Nephron (organoid): ENCODE measurements around the gene ARMC2.

Source experiments
- H3K27ac Mint-ChIP-seq, 3 experiments: 2 replicates each; pipeline ENCODE4 v1.8.0; 2020; ENCODE audit warnings: mixed read lengths in 3 of 3, mild to moderate bottlenecking in 2 of 3, moderate library complexity in 1 of 3
- H3K27me3 Mint-ChIP-seq: 2 replicates; pipeline ENCODE4 v1.8.0; 2021; ENCODE audit warnings: low read depth, mild to moderate bottlenecking, moderate library complexity, mixed read lengths
- H3K36me3 Mint-ChIP-seq: 2 replicates; pipeline ENCODE4 v1.8.0; 2020; ENCODE audit warnings: low read depth, mixed read lengths
- H3K4me1 Mint-ChIP-seq: 2 replicates; pipeline ENCODE4 v1.8.0; 2020; ENCODE audit warnings: mixed read lengths
- H3K4me3 Mint-ChIP-seq, 3 experiments: 2 replicates each; pipeline ENCODE4 v1.8.0; 2020; ENCODE audit warnings: mild to moderate bottlenecking in 3 of 3, mixed read lengths in 3 of 3, moderate library complexity in 2 of 3
- H3K9me3 Mint-ChIP-seq: 2 replicates; pipeline ENCODE4 v1.8.0; 2020; ENCODE audit warnings: mixed read lengths
- CTCF ChIP-seq, 3 experiments: fragments of 200-600 bp; sonication (generic); IDR thresholded peaks; one replicate each; pipeline ENCODE4 v1.5.0; 2021; ENCODE audit warnings: antibody characterized with exemption in 3 of 3; ENCODE audit not compliant: unreplicated experiment in 3 of 3

ARMC2 gene

GRCh38 chr6:108822401-108822800 lies 25.8 kb upstream of the ARMC2 start:
- peaks cover 32% of the 10 kb centered on the region for H3K9me3 Mint-ChIP-seq
- H3K4me1 Mint-ChIP-seq, result no peaks in the 10 kb centered on the region
- H3K27me3 Mint-ChIP-seq, result peaks cover 1% of the 10 kb centered on the region
- no peak overlapping the region for H3K27ac Mint-ChIP-seq
- TF ChIP-seq CTCF (IDR thresholded peaks at IDR 0.05; ENCODE audit: unreplicated experiment in 3 of 3), result no peak
- no peak overlapping the region for H3K4me3 Mint-ChIP-seq
- peaks cover 24% of the 10 kb centered on the region for H3K36me3 Mint-ChIP-seq

GRCh38 chr6:108825326-108825725 lies 22.9 kb upstream of the ARMC2 start:
- H3K4me3 Mint-ChIP-seq, result no peak overlapping the region
- H3K4me1 Mint-ChIP-seq, result no peaks in the 10 kb centered on the region
- H3K36me3 Mint-ChIP-seq, result peaks cover 11% of the 10 kb centered on the region
- no peaks in the 10 kb centered on the region for H3K27me3 Mint-ChIP-seq
- H3K9me3 Mint-ChIP-seq, result peaks cover 22% of the 10 kb centered on the region
- H3K27ac Mint-ChIP-seq, result no peak overlapping the region
- TF ChIP-seq CTCF (IDR thresholded peaks at IDR 0.05; ENCODE audit: unreplicated experiment in 3 of 3), result no peak

DNA sequence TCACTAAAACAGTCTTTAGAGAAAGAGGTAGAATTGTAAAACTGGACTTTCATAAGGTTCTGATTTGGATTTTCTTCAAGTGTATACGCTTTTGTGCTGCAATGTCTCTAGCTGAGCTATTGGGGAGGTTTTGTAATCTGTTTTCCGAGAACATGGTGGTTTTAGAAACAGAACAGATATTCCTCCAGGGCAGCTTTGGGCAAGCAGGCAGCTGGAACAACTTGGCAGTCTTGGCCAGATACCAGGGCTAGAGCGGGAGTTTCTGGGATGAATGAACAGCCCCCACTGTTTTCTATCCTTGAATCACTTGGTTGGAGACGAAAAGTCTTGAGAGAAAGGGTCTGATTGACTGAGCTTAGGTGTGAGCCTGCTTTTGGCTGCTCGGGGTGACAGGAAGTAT lies 17.1 kb upstream of the ARMC2 start:
- no peak overlapping the region for H3K27ac Mint-ChIP-seq
- H3K36me3 Mint-ChIP-seq, result peaks cover 7% of the 10 kb centered on the region
- peaks cover 16% of the 10 kb centered on the region for H3K9me3 Mint-ChIP-seq
- H3K27me3 Mint-ChIP-seq, result peaks cover 7% of the 10 kb centered on the region
- H3K4me1 Mint-ChIP-seq, result no peaks in the 10 kb centered on the region
- no peak for TF ChIP-seq CTCF (IDR thresholded peaks at IDR 0.05; ENCODE audit: unreplicated experiment in 3 of 3)
- H3K4me3 Mint-ChIP-seq, result no peak overlapping the region

DNA sequence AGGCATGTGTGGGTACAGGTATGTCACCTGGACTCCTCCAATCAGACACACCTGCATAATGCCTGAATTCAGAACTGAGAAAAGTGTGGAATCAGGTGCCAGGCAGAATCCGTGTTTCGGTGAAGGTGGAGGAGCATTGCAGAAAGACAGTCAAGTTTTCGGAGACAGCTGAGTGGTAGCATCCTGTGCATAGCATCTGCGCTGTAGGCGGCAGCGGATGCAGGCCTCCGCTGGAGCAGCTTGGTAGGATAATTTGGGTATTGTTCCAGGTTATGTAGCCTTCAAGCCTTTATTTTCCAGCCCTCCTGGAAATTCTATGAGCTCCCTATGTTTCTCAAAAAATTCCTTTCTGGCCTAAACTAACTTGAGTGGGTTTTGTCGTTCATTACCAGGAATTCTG lies 15.5 kb upstream of the ARMC2 start:
- H3K27me3 Mint-ChIP-seq, result peaks cover 20% of the 10 kb centered on the region
- TF ChIP-seq CTCF (IDR thresholded peaks at IDR 0.05; ENCODE audit: unreplicated experiment in 3 of 3), result no peak
- no peak overlapping the region for H3K4me3 Mint-ChIP-seq
- no peaks in the 10 kb centered on the region for H3K36me3 Mint-ChIP-seq
- peaks cover 3% of the 10 kb centered on the region for H3K9me3 Mint-ChIP-seq
- H3K27ac Mint-ChIP-seq, result no peak overlapping the region
- H3K4me1 Mint-ChIP-seq, result no peaks in the 10 kb centered on the region

GRCh38 chr6:108835218-108835850 lies 12.9 kb upstream of the ARMC2 start:
- no peaks in the 10 kb centered on the region for H3K9me3 Mint-ChIP-seq
- peaks cover 11% of the 10 kb centered on the region for H3K4me1 Mint-ChIP-seq
- peaks cover 33% of the 10 kb centered on the region for H3K27me3 Mint-ChIP-seq
- no peak overlapping the region for H3K27ac Mint-ChIP-seq
- H3K4me3 Mint-ChIP-seq, result no peak overlapping the region
- peak; percentile 86 to 94 (median 89) for TF ChIP-seq CTCF (IDR thresholded peaks at IDR 0.05; ENCODE audit: unreplicated experiment in 3 of 3)
- no peaks in the 10 kb centered on the region for H3K36me3 Mint-ChIP-seq

- Mint-ChIP-seq H3K9me3 (no peaks in the 10 kb centered on the region), H3K4me3 (no peak overlapping the region), H3K4me1 (peaks cover 13% of the 10 kb centered on the region), H3K27me3 (peaks cover 37% of the 10 kb centered on the region), H3K36me3 (no peaks in the 10 kb centered on the region), H3K27ac (no peak overlapping the region)
- no peak for TF ChIP-seq CTCF (IDR thresholded peaks at IDR 0.05; ENCODE audit: unreplicated experiment in 3 of 3)
These were observed 12.2 kb upstream of the ARMC2 start for GRCh38 chr6:108836061-108836460.
